ENCODE results near the gene GLRX. TPM values are rescaled to one million over a fixed set of nuclear protein-coding genes. Genes with fewer than 3 reads are reported as not detected.
A peak's percentile ranks its signal among the peaks of the same experiment; 100 is the strongest.

Gene GLRX
- total RNA-seq, 2 experiments from 2014 or later: 28.4 to 32.6 TPM

GRCh38 chr5:95823218-95823737 lies 752 bp upstream of the GLRX start:
- Mint-ChIP-seq H3K9me3 (no peaks in the 10 kb centered on the region), H3K36me3 (ENCODE audit: low read depth) (no peaks in the 10 kb centered on the region), H3K4me3 (peak overlapping the region; percentile 87), H3K27me3 (no peaks in the 10 kb centered on the region), H3K27ac (peak overlapping the region; percentile 93), H3K4me1 (ENCODE audit: low read depth) (peaks cover 44% of the 10 kb centered on the region)
- peak; percentile 38 for DNase-seq
- TF ChIP-seq, protein P1, sequence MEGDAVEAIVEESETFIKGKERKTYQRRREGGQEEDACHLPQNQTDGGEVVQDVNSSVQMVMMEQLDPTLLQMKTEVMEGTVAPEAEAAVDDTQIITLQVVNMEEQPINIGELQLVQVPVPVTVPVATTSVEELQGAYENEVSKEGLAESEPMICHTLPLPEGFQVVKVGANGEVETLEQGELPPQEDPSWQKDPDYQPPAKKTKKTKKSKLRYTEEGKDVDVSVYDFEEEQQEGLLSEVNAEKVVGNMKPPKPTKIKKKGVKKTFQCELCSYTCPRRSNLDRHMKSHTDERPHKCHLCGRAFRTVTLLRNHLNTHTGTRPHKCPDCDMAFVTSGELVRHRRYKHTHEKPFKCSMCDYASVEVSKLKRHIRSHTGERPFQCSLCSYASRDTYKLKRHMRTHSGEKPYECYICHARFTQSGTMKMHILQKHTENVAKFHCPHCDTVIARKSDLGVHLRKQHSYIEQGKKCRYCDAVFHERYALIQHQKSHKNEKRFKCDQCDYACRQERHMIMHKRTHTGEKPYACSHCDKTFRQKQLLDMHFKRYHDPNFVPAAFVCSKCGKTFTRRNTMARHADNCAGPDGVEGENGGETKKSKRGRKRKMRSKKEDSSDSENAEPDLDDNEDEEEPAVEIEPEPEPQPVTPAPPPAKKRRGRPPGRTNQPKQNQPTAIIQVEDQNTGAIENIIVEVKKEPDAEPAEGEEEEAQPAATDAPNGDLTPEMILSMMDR (IDR thresholded peaks at IDR 0.05): no peak
- ChIA-PET CTCF (interaction anchor here (1.1 to 8.3 kb wide), 11 partner anchors 9 to 177 kb away, joined by 3 to 94 read pairs (median 14); partner anchors contain the start of gene RFESD), POLR2A (interaction anchor here (0.9 to 8.8 kb wide), 8 partner anchors 9 to 176 kb away, joined by 3 to 102 read pairs (median 4); partner anchors contain the start of gene RFESD)
- no peak for ATAC-seq
- intact Hi-C loops (cut with micrococcal nuclease): loop anchor here (5.0 kb wide), 1 partner anchor 176 kb away; the partner anchor contains the start of gene RFESD

DNA sequence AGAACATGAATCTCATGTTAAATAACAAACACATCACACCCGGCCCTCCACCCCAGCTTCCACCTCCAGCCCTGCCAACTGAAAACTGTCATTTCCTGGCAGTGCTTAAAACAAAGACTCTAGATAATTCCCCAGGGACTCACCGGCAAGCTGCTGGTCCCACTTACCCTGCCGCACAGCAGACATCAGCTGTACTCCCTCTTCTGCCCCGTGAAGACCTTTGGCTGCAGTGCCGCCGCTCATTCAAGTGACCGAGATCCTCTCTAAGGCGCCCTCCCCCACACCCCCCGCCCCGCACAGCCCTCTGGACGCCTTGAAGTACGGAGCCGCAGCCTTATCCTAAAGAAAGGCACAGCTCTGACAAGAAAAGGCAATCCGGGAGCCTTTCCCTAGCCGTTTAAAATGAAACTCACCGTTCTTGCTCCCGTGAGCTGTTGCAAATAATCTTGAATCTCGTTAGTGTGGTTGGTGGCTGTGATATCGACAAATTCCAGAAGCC lies 434 bp downstream of the GLRX start:
- no peak for ATAC-seq
- TF ChIP-seq, protein P1 (IDR thresholded peaks at IDR 0.05): no peak
- Mint-ChIP-seq H3K4me1 (ENCODE audit: low read depth) (peaks cover 50% of the 10 kb centered on the region), H3K9me3 (no peaks in the 10 kb centered on the region), H3K4me3 (peak overlapping the region; percentile 87), H3K27ac (peak overlapping the region; percentile 93), H3K36me3 (ENCODE audit: low read depth) (no peaks in the 10 kb centered on the region), H3K27me3 (no peaks in the 10 kb centered on the region)
- DNase-seq: peak; percentile 50
- ChIA-PET POLR2A (interaction anchor here (0.5 to 8.8 kb wide), 6 partner anchors 12 to 244 kb away, joined by 3 to 102 read pairs (median 4); partner anchors contain the start of gene RFESD), CTCF (interaction anchor here (0.8 to 8.3 kb wide), 11 partner anchors 9 to 55 kb away, joined by 3 to 94 read pairs (median 14); no protein-coding TSS in a partner anchor)
- intact Hi-C loops (cut with micrococcal nuclease): loop anchor here (5.0 kb wide), 1 partner anchor 175 kb away; the partner anchor contains the start of gene RFESD

DNA sequence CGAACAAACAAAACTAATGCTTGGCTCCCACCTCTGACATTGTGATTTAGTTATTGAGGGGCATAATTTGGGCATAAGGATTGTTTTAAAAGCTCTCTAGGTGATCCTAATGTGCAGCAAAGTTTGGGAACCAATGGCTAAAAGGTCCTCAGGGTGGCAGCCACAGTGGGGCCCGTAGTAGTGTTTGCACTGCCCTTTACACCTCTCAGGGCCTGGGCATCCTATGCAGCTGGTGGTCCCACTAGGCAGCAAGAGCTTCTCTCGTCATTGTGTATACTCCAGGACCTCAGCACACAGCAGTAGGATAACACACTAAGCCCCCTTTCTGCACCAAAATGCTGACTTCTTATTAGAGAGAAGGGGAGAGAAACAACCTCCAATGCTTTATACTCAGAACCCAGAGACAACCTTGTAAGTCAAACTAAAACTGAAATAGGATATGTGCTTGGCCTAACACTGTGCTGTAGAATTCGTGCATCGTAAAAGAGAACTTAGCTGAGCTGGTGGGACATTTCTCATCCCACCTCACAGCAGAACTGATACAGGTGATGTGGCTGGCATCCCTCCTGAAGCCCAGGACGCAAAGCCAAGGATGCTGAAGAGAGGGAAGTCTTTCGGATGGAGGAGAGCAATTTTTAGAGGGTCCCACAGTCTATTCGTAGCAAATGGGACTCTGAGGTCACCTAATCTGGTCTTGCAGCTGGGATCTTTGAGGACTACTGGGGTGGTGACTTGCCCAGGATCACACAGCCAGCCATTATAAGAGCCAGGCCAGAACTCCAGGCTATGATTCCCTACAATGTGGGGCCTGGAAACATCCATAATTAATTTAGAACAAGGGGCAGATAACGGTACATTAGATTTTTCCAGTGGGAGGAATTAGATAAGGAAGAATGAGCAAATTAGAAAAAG lies 1.2 kb downstream of the GLRX start:
- intact Hi-C loops (cut with micrococcal nuclease): loop anchor here (5.0 kb wide), 1 partner anchor 174 kb away; the partner anchor contains the start of gene RFESD
- H3K27me3 Mint-ChIP-seq: no peaks in the 10 kb centered on the region
- CTCF ChIA-PET: interaction anchor here (0.7 to 8.3 kb wide), 7 partner anchors 10 to 175 kb away, joined by 3 to 94 read pairs (median 14); partner anchors contain the start of gene RFESD
- H3K9me3 Mint-ChIP-seq: no peaks in the 10 kb centered on the region
- DNase-seq (no peak), ATAC-seq (peak; percentile 7)
- TF ChIP-seq, protein P1 (IDR thresholded peaks at IDR 0.05): no peak
- peak overlapping the region; percentile 87 for H3K4me3 Mint-ChIP-seq
- POLR2A ChIA-PET: interaction anchor here (0.5 to 8.8 kb wide), 5 partner anchors 12 to 174 kb away, joined by 3 to 102 read pairs (median 6); partner anchors contain the start of gene RFESD
- peaks cover under 1% of the 10 kb centered on the region for H3K36me3 Mint-ChIP-seq (ENCODE audit: low read depth)
- peaks cover 56% of the 10 kb centered on the region for H3K4me1 Mint-ChIP-seq (ENCODE audit: low read depth)
- peak overlapping the region; percentile 93 for H3K27ac Mint-ChIP-seq

GRCh38 chr5:95818181-95819147 lies 4.1 kb downstream of the GLRX start:
- ATAC-seq: peak; percentile 52
- intact Hi-C loops (cut with micrococcal nuclease): no loop called here
- no peaks in the 10 kb centered on the region for H3K9me3 Mint-ChIP-seq
- peak; percentile 65 for DNase-seq
- TF ChIP-seq, protein P1 (IDR thresholded peaks at IDR 0.05): no peak
- ChIA-PET POLR2A (interaction anchor here (1.1 to 8.8 kb wide), 4 partner anchors 10 to 172 kb away, joined by 3 to 102 read pairs (median 3); partner anchors contain the start of gene RFESD), CTCF (interaction anchor here (1.0 to 8.3 kb wide), 6 partner anchors 10 to 37 kb away, joined by 3 to 94 read pairs (median 13); no protein-coding TSS in a partner anchor)
- H3K4me1 Mint-ChIP-seq (ENCODE audit: low read depth): peaks cover 60% of the 10 kb centered on the region
- H3K27me3 Mint-ChIP-seq: no peaks in the 10 kb centered on the region
- peak overlapping the region; percentile 93 for H3K27ac Mint-ChIP-seq
- peaks cover 12% of the 10 kb centered on the region for H3K36me3 Mint-ChIP-seq (ENCODE audit: low read depth)
- peak overlapping the region; percentile 76 for H3K4me3 Mint-ChIP-seq
